ENCODE data around the gene ANAPC16.
"Not testable (repeated sequence)": the region's sequence is repeated elsewhere in the genome, so short reads cannot be mapped to it uniquely, and the experiment has no call there.

Gene ANAPC16

DNA sequence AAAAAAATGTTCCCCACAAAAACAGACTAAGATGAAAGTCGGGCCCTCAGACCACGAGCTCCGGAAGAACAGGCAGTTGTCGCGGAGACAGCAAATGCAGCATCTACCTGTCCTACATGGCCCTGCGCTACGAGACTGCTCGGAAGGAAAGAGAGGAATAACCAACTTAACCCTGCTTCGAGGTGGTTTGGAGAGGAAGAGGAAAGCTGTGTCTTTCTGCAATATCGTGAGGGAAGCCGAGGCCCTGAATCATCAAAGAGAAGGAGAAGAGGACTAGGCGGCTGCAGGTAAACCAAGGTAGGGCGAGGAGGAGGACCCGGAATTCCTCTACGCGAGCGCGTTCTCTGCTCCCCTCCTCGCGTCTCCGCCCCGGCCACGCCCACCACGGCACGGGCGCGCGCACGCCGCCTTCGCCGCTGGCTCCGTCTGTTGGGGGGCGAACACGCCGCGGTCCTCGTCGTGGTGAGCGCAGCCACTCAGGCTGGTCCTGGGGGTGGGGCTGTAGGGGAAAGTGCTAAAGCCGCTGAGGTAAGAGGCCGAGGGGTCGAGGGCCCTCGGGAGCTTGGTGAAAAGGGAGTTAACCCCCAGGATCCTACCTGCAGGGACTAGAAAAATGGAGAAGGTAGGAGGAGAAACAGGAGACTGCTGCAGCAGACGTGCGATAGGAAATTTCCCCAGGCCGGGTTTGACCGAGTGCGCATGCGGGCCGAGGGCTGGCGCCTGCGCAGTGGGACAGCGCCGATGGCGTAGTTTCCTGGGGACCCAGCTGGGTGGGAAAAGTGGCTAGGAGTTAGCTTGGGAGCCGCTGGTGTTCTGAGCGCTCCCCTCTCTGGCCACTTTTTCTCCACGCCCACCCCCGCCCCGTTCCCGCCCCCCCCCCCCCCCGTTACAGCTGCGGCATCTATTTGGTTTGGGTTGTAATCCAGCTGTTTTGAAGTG is at the start of gene ANAPC16, which contains the start of gene ASCC1:
Gene ANAPC16 (plus strand): TSS at position 402 of the 939 bp plus-strand sequence. CDS start 7,903 bp downstream, outside the sequence.
Gene ASCC1 (minus strand): TSS at position 666 of the 939 bp plus-strand sequence. CDS start 2,978 bp downstream, outside the sequence.
- DNase-seq: peak; percentile 78

DNA sequence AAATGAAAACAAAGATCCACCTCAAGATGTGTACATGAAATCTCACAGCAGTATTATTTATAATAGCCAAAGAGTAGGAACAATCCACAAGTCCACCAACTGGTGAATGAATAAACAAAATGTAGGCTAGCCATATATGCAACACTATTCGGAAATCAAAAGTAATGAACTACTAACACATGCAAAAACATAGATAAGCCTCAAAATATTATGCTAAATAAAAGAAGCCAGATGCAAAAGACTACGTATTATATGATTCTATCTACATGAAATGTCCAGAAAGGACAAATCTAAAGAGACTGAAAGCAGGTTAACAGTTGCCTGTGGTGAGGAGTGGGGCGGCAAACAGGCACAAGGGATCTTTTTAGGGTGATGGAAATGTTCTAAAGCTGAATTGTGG is 48.7 kb upstream of the ANAPC16 start:
- no peak for DNase-seq

DNA sequence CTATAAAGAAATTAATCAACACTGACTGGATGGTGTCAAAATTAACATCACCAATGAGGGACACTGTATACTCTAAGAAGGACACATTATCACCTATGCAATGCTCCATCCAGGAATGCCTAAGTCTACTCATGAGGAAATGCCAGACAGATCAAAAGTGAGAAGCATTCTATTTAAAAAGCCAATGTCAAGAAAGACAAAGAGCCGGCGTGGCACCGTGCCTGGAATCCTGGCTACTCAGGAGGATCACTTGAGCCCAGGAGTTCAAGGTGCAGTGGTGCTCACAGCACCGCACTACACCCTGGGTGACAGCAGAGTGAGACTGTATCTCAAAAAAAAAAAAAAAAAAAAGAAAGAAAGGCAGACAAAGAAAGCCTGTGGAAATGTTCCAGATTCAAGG is 45.5 kb upstream of the ANAPC16 start:
- no peak for DNase-seq

DNA sequence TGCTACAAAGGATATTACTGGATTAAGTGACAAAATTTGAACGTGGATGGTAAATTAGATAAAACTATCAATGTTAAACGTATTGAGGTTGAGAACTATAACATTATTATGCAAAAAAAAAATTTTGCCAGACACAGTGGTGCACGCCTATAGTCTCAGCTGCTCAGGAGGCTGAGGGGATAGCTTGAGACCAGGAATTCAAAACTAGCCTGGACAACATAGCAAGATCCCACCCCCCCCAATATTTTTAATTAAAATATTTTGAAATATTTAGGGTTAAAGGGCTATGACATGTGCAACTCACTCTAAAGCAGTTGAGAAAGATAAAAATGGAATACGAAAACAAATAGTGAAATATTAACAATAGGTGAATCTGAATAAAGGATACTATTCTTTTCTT is 45.1 kb upstream of the ANAPC16 start:
- DNase-seq: no peak

DNA sequence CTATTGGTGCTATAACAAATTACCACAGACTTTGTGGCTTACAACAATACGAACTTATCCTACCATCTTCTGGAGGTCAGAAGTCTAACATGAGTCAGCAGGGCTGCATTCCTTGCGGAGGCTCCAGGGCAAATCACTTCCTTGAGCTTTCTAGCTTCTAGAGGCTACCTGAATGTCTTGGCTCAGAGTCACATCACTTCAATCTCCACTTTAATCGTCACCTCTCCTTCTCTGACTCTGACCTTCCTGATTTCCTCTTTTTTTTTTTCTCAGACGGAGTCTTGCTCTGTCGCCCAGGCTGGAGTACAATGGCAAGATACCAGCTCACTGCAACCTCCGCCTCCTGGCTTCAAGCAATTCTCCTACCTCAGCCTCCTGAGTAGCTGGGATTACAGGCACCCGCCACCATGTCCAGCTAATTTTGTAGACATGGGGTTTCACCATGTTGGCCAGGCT is 44.6 kb upstream of the ANAPC16 start:
- no peak for DNase-seq

DNA sequence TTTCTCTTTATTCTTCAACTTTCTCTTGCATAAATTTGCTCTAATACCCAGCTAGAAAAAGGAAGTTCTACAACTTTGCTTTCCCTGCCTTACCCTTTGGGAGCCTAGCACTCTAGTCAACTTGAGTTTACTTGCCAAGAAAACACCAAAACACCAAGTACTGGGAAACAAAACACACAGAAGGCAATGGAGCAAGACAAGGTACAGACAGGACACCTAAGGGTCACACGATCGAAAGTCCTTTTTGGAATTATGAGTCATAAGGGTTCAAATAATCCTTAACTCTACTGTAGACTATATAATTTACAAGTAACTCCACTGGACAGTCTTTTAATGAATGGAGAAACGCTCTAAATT is 42.6 kb upstream of the ANAPC16 start:
- no peak for DNase-seq

DNA sequence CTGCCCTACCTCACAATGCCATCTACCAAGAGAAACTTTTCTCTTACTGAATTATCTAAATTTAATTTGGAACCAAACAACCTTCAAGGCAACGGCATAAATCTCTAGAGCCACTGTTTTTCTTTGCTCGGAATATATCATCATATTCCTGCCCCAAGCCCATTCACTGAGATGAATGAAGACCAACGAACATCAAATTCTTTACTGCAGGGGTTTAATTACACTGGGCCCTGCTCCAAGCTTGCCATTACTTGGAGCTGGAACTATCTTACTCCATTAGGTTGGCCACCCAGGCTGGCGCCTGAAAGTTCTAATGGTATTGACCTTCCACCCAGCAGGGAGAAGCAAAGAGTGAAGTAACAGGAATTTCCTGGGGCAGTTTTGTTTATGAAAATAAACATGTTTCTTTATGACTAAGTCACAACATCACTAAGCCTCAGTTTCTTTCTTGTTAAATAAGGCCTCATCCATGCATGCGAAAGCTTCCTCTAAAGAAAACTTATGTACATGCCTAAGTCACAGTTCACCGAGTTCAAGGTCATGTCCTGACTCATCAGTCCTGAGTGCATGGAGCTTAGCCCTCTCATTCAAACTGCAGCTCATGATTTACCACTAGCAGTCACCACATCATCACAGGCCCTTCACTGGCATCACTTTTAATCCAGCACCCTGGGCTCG is 42.1 kb upstream of the ANAPC16 start:
- DNase-seq: peak; percentile 7

DNA sequence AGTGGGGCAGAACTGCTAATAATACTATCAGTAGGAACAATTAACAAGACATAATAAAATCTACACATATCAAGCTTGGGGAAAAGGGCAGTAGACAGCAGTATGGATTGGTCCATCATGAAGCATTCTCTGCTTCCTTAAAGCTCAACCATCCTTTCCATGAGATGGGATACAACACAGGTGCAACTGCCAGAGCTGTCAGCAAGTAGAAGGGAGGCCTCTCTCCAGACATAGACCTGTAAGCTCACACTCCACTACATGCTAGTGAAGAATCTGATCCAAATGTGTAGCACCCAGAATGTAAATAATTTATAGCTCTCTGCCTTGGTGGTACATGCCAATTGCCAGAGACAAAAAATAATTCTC is 41.5 kb upstream of the ANAPC16 start:
- DNase-seq: no peak

DNA sequence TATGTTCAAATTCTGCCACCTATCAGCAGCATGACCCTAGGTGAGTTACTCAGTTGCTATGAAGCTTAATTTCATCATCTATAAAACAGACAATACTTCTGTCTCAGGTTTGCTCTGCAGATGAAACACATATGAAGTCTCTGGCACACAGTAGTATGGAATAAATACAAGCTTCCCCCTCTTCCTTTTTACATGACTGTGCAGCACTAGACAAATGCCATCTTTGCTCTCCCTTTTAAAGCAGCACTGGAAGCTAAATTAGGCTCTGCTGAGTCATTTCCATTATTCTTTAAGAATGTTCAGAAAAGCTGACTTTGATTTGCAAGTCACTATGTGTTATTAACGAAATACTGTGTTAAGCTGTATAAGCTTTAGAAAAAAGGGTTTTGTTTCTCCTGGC is 40.7 kb upstream of the ANAPC16 start:
- no peak for DNase-seq

DNA sequence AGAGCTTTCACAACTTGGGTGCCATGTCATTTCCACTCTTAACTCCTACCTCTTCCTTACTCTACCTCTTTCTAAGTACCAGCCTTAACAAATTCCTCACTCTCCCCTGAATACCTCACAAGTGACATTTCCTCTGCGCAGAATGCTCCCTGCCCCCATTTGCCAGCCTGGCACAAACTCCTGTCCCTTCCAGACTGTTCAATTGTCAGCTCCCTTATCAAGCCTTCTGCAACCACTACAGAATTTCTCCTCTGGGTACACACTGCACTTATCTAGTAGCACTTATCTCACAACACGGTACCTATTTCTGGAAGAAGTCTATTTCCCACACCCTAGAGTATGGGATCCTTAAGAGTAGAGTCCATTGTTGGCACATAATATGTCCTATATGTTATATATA is 39.1 kb upstream of the ANAPC16 start:
- no peak for DNase-seq

DNA sequence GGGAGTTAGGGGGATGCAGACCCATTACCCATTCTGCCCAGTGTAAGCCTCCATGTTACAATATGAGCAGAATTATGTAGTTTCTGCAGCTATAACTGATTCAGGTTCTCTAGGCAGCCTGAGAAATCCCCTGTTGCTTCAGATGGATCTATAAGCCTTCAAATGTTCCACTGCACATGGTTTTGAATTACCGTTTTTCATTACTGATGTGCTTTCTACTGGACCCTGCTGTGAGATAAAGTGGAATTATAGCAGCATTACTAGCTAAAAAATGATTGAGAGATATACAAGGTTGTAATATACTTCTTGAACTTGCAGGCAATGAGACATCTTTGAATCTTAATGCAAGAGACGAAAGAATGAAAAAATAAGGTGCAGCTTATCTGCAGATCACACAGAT is 38.4 kb upstream of the ANAPC16 start:
- DNase-seq: no peak

DNA sequence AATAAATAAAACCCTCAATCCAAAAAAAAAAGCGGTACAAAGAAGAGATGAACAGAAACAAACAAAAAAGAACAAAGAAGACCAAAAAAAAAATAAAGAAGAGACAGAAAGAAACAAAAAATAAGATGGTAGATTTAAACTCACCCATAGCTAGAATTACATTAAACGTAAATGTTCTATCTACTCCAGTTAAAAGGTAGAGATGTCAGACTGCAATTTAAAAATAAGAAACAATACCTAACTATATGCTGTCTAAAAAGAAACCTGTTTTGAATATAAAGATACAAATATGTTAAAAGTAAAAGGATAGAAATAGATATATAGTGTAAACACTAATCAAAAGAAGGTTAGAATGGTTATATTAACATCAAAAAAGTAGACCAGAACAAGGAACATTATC is 31.7 kb upstream of the ANAPC16 start:
- DNase-seq: no peak

DNA sequence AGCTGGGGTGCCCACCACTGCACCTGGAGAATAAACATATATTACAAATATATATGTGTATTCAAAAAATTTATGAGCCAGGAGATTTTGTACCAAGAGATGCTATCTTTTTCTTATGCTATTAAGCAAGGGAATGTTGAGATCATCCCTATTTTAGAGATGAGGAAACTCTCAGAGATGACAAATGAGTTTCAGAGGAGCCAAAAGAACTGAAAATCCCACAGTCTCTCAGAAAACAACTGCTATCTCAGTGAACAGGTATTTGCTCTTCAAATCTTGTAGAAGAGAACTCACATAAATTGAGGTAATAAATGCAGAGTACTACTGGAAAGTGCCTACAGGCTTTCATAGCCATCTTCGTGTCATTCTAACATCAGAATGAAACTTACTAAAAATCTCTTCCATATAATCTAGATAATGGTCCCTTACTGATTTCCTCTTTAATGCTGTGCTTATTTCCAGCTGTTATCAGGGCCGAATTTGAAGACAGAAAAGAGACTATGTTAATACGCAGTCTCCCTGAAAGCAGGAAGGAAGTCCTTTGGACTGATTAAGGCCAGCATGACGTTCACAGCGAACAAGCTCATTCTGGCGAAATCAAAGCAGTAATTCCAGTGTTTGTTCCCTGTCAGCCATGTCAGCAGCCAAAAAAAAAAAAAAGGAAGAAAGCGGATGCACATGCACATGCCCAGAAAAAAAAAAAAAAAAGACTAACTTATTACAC is 29.4 kb upstream of the ANAPC16 start:
- no peak for DNase-seq

DNA sequence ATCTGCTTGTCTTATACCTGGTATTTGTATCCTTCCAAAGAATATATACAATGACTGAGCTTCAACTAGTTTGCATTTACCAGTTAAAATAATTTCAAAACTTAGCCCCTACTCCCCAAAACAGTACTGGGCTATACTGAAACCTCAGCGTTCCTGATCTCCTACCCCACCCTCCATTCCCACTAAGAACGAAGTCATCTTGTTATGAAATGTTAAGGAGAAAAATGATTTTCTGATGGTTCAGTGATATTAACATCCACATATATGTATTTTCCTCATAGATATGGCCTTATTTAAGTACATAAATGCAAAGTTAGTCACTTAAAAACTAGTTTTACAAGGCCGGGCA is 28.9 kb upstream of the ANAPC16 start:
- DNase-seq: no peak

DNA sequence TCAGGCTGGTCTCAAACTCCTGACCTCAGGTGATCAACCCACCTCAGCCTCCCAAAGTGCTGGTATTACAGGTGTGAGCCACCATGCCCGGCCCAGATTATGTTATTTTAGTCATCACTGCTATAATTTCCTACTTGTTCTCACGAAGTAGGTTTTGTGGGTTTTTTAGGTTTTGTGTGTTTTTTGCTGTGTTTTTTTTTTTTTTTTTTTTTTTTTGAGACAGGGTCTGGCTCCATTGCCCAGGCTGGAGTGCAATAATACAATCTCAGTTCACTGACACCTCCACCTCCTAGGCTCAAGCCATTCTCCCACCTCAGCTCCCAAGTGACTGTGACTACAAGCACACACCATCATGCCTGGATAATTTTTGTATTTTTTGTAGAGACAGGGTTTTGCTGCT is 20.9 kb upstream of the ANAPC16 start:
- DNase-seq: no peak

DNA sequence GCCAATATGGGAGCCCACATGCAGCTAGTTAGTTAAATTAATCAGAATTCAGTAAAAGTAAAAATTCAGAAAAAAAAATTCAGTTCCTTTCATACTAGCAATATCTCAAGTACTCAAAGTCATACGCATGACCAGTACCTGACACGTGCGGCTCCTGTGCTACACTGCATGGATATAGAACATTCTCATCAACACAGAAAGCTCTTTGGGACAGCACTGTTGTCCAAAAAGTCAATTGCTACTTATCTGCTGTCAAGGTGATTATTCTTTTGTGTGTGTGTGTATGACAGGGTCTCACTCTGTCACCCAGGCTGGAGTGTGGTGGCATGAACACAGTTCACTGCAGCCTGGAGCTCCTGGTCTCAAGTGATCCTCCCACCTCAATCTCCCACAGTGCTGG is 14.9 kb upstream of the ANAPC16 start:
- no peak for DNase-seq

DNA sequence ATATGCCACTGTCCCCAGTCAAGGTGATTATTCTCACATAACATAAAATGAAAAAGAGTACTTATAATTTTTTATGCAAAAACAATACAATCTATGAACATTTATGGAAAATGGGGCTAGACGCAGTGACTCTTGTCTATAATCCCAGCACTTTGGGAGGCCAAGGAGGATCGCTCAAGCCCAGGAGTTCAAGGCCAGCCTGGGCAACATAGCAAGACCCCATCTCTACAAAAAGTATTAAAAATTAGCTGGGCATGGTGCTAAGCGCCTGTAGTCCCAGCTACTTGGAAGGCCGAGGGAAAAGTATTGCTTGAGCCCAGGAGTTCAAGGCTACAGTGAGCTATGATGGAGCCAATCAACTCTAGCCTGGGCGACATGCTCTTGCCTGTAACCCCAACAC is 14.5 kb upstream of the ANAPC16 start:
- DNase-seq: no peak

DNA sequence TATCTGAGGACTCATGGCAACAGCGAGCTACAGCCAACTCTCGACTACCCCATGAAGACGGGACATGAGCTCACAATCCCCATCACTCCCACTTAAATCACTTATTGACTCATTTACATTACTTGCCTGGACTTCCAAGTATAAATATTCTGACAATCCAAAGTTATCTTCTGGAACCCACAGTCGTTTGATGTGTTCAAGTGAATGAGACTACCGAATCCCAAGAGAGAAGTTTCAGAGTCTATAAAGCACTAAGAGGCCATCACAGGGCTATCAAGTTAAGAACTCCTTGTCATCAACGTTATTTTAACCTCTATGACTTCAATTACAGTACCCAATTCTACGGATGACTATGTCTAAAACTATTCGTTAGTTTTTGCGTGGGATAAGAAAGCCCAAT is 11.5 kb upstream of the ANAPC16 start:
- no peak for DNase-seq

DNA sequence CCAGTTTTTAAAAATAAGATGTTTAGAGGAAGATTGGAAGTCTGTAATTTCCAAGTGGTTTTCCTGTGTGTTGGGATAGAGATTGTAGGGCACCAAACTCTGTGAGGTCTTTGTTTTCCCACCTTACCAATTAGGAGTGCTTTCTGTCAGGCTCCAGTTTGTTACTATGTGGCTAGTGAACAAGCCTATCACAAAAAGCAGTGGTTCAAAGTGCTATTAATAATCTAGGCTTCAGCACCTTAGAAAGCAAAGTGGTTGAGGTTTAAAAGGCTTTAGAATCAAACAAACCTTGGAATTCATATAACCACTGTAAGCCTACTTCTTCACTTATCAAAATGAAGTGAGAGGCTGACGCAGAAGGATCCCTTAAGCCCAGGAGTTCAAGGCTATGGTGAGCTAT is 11.1 kb upstream of the ANAPC16 start:
- no peak for DNase-seq

DNA sequence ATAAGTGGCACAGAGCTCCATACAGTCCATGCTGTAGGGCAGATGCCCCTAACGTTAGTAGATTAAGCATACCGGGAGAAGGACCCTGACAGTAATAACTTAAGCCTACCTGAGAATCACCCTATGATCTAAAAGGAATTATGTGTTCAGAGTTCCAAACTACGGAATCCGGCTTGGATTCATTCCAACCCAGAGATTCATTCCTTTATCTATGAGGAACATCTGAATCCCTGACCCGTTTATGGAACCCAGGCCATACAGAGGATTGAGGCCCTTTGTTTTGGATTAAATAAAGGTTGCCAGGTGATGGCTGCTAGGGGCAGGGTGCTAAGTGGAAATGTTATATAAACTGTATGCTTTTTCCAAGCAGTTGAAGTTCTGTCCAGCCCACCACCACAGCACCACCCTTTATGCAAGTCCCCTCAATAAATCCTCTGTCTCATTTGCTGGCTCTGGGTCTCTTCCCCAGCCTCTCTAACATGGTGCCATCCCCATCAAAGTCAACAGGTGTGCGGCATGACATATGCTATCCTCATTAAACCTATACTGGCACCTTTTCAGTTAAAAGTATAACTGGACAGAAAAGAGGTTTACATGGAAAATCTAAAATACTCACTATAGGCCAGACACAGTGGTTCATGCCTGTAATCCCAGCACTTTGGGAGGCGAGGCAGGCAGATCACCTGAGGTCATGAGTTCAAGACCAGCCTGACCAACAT is 9.1 kb upstream of the ANAPC16 start:
- DNase-seq: no peak

DNA sequence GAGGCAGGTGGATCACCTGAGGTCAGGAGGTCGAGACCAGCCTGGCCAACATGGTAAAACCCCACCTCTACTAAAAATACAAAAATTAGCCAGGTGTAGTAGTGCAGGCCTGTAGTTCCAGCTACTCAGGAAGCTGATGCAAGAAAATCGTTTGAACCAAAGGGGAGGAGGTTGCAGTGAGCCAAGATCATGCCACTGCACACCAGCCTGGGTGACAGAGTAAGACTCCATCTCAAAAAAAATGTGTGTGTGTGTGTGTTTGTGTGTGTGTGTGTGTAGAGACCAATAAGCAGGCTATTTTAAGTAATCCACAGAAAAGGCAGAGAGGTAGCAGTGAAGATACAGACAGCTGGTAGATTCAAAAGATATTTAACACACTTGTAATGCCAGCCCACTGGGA is 7.3 kb upstream of the ANAPC16 start:
- not testable (repeated sequence) for DNase-seq

DNA sequence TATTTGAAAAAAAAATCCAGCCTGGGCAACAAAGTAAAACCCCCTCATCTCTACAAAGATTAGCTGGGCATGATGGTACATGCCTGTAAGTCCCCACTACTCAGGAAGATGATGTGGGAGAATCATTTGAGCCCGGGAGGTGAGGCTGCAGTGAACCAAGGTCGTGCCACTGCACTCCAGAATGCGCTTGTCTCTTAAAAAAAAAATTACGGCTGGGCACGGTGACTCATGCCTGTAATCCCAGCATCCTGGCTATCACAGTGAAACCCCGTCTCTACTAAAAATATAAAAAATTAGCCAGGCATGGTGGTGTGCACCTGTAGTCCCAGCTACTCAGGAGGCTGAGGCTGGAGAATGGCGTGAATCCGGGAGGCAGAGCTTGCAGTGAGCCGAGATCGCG is 4.4 kb upstream of the ANAPC16 start:
- DNase-seq: not testable (repeated sequence)

DNA sequence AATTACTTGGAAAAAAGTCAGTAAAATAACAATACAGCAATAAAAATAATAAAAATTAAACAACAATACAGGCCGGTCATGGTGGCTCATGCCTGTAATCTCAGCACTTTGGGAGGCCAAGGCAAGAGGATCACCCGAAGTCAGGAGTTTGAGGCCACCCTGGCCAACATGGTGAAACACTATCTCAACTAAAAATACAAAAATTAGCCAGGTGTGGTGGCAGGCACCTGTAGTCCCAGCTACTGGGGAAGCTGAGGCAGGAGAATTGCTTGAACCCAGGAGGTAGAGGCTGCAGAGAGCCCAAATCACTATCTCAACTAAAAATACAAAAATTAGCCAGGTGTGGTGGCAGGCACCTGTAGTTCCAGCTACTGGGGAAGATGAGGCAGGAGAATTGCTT is 4.0 kb upstream of the ANAPC16 start:
- DNase-seq: not testable (repeated sequence)

All from NCI-H2107 (cell line).